ENCODE measurements around the gene SLAMF8.

SLAMF8 gene

GRCh38 chr1:159873530-159874143, 47.0 kb downstream of the SLAMF8 start:
- no peak for DNase-seq

DNA sequence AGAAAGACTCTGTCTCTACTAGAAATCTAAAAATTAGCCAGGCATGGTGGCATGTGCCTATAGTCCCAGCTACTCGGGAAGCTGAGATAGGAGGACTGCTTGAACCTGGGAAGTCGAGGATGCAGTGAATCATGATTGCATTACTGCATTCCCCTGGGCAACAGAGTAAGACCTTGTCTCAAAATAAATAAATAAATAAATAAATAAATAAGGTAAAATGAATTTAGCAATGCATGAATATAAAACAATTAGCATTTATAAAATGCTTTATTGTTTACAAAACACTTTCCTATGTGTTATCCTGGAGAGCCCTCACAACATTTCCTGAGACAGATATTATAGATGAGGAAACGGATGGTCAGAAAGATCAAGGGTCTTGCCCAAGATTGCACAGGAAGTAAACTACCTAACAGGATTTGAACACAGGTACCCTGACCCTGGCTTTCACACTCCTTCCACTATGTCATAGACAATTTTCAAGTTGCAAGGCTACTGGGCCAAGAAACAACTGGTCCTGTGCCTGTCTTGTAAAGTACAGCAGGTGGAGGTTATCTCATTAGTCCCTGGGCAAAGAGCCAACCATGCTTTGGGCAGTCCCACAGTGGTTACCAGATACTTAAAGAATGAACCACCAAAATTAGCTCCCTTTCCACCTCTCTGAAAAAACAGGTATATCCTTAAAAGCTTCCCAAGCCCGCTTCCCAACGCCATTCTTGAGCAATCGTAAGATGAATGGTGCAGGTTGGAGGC, 51.2 kb downstream of the SLAMF8 start:
- DNase-seq = no peak

GRCh38 chr1:159879136-159879535, 52.5 kb downstream of the SLAMF8 start:
- no peak for DNase-seq

DNA sequence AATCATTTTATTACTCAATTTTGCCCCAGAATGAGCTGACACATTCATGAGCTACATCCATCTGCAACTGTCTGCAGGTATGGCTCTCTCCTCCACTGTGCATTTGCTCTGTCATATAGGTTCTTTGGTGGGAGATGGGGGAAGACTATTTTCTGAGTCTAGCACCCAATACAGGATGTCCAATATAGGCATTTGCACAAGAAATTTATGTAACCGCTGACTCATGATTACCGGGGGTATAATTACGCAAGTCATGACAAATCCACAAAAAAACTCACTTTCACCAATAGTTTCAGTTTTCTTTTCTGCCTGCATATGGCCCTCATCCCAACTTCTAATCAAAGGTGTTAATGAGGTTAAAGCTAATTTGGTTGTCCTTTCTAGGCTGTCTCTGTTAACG, 53.3 kb downstream of the SLAMF8 start:
- peak; percentile 93 for DNase-seq

DNA sequence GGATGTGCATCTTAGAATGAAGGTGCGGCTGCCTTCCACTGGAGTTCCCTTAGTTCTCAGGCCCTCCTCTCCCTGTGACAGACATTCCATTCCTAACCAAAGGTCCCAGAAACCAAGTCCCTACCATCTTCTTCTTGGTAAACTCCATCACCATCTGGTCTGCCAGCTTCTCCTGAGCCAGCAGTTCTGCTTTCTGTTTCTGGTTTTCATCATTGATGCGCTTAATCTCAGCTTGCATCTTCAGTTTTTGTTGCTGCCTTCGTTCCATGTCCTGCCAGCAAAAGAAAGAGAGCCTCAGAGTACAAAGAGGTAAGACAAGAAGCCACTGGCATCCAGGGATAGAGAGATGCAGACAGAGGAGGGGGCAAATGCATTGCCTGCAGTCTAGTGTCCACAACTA, 53.8 kb downstream of the SLAMF8 start:
- peak; percentile 80 for DNase-seq

DNA sequence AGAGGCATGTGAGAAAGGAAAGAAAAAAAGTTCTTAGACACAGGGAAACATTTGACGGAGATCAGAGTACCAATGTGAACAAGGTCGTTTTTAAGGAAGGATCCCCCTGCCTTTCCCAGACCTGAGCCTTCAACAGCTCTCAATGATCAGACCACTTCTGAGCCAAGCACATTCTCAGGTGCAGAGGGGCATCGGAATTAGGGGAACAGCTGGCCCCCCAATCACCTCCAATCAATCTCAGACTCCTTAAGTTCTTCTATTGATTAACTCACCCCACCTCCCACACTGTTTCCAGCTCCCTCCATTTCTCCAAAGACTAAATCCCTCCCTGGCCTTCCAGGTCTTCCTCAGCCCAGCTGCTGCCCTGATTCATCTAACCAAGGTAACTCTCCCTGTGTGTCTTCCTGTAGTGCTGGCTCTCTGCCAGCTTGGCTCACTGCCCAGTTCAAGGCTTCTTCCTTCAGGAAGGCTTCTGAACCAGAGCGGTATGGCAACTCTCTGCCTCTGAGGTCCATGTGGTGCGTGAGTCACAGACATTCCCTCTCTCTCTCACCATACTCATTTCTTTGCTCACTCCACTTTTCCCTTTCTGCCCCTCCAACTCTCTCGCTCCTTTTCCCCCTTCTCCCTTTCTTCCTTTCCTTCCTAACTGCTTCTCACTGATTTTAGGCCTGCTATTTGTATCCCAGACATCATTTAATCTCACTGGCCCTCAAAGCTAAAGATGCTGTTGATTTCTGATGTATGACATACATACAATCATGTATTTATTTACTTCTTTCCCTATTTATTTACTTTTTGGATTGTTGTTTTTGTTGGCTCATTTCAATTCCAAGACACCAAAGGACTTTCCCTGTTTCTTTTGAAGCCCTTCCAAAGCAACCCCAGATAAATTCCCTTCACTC, 55.2 kb downstream of the SLAMF8 start:
- DNase-seq = peak; percentile 77

DNA sequence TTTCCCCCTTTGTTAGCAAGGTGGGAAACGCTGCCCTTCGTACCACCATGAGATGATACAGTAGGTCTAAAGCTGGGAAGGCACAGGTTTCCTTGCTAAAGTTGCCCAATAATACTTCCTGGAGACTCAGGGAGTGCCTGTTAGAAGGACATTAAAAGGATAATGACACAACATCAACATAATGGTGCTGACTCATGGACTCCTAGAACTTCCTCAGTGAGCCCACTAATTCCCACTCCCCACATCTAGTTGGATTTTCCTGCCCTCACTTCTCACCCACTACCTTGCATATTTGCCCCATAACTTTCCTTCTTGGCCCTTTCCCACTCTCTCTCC, 55.8 kb downstream of the SLAMF8 start:
- DNase-seq = peak; percentile 69

- no peak for DNase-seq
Observed at GRCh38 chr1:159883134-159883533, 56.5 kb downstream of the SLAMF8 start.

DNA sequence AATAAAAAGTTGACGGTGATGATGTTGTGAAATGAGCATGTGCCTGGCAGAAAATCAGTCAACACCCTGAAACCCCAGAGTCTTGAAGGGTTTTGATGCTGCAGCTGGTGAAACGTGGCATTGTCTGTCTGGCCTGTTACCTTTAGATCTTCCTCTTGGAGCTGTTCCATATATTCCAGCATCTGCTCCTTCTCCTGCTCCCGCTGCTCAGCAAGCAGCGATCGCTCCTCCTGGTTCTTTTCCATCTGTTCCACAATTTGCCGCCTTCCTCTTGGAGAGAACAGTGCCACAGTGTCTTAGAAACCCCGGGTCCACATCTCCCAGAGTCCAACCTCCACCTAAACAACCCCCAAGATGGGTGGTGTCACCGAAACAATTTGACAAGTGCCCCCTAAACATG, 57.6 kb downstream of the SLAMF8 start:
- DNase-seq = no peak

All from inflammatory macrophage treated with lipopolysaccharide for 4 hours (primary cell).